ENCODE data around the gene BRF1.

Gene BRF1

GRCh38 chr14:105197211-105197641, 103.6 kb downstream of the BRF1 start:
- peak; percentile 39 for DNase-seq (ENCODE audit: low read depth)
- no peak for TF ChIP-seq CTCF (conservative IDR thresholded peaks at IDR 0.05; ENCODE audit: control insufficient read depth, insufficient read depth, low read depth, low read length)
- H3K4me3 ChIP-seq (ENCODE audit: control insufficient read depth, low read depth, low read length): no peak overlapping the region

GRCh38 chr14:105196265-105196960, 104.4 kb downstream of the BRF1 start:
- no peak overlapping the region for H3K4me3 ChIP-seq (ENCODE audit: control insufficient read depth, low read depth, low read length)
- DNase-seq (ENCODE audit: low read depth): no peak
- no peak for TF ChIP-seq CTCF (conservative IDR thresholded peaks at IDR 0.05; ENCODE audit: control insufficient read depth, insufficient read depth, low read depth, low read length)

- TF ChIP-seq CTCF (conservative IDR thresholded peaks at IDR 0.05; ENCODE audit: control insufficient read depth, insufficient read depth, low read depth, low read length): no peak
- H3K4me3 ChIP-seq (ENCODE audit: control insufficient read depth, low read depth, low read length): no peak overlapping the region
- DNase-seq (ENCODE audit: low read depth): no peak
Measured at GRCh38 chr14:105195522-105196264, 105.1 kb downstream of the BRF1 start.

GRCh38 chr14:105195051-105195450, 105.8 kb downstream of the BRF1 start:
- DNase-seq (ENCODE audit: low read depth): no peak
- H3K4me3 ChIP-seq (ENCODE audit: control insufficient read depth, low read depth, low read length): no peak overlapping the region
- no peak for TF ChIP-seq CTCF (conservative IDR thresholded peaks at IDR 0.05; ENCODE audit: control insufficient read depth, insufficient read depth, low read depth, low read length)

GRCh38 chr14:105193916-105194782, 106.7 kb downstream of the BRF1 start:
- H3K4me3 ChIP-seq (ENCODE audit: control insufficient read depth, low read depth, low read length): no peak overlapping the region
- TF ChIP-seq CTCF (conservative IDR thresholded peaks at IDR 0.05; ENCODE audit: control insufficient read depth, insufficient read depth, low read depth, low read length): no peak
- DNase-seq (ENCODE audit: low read depth): no peak

GRCh38 chr14:105192866-105193731, 107.7 kb downstream of the BRF1 start:
- H3K4me3 ChIP-seq (ENCODE audit: control insufficient read depth, low read depth, low read length): no peak overlapping the region
- no peak for DNase-seq (ENCODE audit: low read depth)

More at GRCh38 chr14:105192866-105193731, 107.7 kb downstream of the BRF1 start:
- TF ChIP-seq CTCF (conservative IDR thresholded peaks at IDR 0.05; ENCODE audit: control insufficient read depth, insufficient read depth, low read depth, low read length): no peak

All from fibroblast of mammary gland (primary cell).